GM12875 (cell line): ENCODE results near the gene UBE4A.

ENCODE experiments used
- H3K4me3 ChIP-seq: one replicate; pipeline ENCODE4 v1.5.1; 2011; ENCODE audit warnings: low read depth, low read length, control low read depth
- TF ChIP-seq, protein P1 (sequence below): IDR thresholded peaks from 2 replicates; pipeline ENCODE4 v1.5.1; 2011; ENCODE audit warnings: low read depth, mild to moderate bottlenecking, control low read depth, inconsistent platforms, low read length, moderate library complexity, borderline replicate concordance; ENCODE audit not compliant: insufficient read depth

Gene UBE4A

DNA sequence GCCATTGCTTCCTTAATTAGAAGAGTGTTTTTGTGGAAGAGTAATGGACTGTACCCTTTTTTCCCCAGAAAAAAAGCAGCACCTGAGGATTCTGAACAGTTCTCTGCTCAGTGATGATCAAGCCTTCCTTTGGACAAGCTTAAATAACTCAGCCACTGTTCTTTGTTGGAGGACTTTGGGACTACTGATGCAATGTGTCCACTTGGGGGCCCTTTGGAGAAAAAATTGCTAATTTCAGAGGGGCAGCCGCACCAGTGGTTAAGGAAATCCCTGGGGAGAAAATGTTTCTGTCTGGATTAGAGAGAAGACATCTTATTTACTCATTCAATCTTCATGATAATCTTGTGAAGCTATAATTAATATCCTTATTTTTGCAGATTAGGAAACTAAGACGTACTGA, 71.6 kb downstream of the UBE4A start:
- TF ChIP-seq, protein P1, sequence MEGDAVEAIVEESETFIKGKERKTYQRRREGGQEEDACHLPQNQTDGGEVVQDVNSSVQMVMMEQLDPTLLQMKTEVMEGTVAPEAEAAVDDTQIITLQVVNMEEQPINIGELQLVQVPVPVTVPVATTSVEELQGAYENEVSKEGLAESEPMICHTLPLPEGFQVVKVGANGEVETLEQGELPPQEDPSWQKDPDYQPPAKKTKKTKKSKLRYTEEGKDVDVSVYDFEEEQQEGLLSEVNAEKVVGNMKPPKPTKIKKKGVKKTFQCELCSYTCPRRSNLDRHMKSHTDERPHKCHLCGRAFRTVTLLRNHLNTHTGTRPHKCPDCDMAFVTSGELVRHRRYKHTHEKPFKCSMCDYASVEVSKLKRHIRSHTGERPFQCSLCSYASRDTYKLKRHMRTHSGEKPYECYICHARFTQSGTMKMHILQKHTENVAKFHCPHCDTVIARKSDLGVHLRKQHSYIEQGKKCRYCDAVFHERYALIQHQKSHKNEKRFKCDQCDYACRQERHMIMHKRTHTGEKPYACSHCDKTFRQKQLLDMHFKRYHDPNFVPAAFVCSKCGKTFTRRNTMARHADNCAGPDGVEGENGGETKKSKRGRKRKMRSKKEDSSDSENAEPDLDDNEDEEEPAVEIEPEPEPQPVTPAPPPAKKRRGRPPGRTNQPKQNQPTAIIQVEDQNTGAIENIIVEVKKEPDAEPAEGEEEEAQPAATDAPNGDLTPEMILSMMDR = no peak
- H3K4me3 ChIP-seq = no peak overlapping the region

DNA sequence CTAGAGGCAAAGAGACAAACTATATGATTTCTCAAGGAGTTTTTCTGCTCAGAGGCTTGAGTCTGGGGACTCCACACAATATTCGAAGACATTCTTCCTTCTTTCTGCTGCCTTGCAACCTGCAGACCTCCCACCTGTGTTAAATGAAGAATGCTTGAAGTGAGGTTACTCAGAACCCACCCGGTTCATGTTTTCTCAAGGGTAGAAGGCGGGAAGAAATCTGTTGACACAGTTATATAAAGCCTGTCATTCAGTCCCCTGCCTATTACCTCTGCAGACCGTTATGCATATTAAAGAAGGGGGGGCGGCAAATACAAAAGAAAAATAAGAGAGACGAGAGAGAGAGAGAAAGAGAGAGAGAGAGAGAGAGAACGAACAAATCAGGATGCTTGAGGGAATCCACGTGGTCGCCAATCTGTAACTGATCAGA, 74.7 kb downstream of the UBE4A start:
- TF ChIP-seq, protein P1 = no peak
- peak overlapping the region; percentile 93 for H3K4me3 ChIP-seq

DNA sequence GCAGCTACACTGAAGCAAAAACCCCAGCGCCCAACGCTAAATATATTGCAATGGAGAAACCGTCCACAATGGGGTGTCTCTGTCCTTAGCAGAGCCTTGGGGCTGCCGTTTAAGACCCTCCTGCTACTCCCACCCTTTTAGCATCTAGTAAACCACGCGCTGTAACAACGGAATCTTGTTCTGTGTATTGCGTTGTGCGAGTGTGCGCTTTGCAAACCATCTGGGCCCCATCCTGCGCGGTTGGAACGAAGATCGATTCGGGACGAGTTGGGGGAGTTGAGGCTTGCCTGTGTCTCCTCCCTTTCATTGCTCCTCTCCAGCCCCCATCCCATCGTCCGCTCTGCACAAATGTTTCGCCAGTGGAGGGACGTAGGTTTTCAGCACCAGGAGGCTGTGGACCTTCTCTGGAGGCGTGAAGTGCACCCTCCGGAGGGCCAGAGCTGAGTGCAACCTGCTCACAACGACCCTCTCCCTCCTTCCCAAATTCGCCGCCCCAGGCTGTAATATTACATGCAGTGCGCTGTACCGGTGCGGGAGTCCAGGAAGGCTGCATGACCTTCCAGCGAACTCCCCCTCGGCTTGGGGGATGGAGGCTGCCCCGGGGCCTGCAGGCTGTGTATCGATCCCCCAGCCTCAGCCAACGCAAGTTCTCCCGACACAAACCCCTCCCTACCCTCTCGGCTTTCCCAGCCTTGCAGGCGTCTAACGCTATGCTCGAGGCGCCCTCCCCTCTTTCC, 75.3 kb downstream of the UBE4A start:
- TF ChIP-seq, protein P1 = no peak
- peak overlapping the region; percentile 93 for H3K4me3 ChIP-seq

DNA sequence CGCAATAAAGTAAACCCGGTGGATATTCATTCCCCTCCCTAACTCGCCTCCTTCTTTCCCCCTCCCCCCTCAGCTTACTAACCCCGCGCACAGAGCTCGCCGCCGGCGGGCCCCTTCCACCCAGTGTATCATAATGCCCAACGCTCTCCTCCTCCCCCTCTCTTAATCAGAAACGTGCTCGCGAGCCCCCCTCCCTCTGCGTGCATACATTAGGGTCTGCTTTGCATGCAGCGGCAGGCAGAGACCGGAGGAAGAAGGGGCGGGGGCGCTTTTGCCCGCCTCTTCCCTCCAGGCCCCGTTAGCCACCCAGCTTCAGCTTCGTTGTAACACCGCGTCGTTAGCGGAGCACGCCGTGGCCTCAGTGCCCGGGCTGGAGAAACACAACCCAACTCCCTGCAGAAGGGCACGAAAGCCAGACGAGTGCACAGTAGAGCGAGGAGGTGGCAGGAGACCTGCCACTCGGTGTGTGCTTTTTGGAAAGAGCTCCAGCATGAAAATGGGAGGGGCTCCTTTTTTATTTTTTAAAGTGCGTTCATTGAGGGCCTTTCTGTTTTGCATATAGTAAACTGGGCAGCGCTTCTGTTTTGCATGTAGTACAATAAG, 76.0 kb downstream of the UBE4A start:
- TF ChIP-seq, protein P1 = no peak
- peak overlapping the region; percentile 93 for H3K4me3 ChIP-seq

DNA sequence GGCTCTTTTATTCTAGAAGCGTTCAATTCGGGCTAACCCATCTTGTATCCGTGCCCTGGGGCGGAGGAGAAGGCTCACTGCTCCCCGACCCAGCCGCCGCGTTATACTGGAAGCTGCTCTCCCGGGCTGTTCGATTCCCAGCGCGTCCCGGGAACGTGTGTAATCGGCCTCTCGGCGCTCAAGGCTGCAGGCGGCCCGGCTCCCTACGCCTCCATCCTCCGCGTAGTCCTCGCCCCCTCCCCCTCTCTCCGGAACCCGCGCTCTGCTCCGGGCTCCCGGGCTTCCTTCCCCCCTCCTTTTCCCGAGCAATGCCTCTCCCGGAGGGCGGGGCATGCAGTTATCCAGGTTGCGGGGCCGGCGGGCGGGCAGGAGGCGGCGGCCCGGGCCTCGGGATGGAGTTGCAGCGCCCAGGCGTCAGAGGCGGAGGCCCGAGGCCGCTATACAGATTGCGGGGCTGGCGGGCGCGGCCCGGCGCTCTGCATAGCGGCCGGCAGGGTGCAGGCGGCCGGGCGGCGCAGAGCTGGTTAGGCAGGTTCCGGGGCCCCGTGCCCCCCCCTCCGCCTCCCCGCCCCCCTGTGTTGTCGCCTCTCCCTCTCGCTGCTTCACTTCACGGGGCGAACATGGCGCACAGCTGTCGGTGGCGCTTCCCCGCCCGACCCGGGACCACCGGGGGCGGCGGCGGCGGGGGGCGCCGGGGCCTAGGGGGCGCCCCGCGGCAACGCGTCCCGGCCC, 76.7 kb downstream of the UBE4A start, which contains the start of gene KMT2A:
TSS of gene KMT2A (plus strand) at position 600 of the 732 bp plus-strand sequence. CDS start at position 621, 21 bp downstream.
- TF ChIP-seq, protein P1 = no peak

DNA sequence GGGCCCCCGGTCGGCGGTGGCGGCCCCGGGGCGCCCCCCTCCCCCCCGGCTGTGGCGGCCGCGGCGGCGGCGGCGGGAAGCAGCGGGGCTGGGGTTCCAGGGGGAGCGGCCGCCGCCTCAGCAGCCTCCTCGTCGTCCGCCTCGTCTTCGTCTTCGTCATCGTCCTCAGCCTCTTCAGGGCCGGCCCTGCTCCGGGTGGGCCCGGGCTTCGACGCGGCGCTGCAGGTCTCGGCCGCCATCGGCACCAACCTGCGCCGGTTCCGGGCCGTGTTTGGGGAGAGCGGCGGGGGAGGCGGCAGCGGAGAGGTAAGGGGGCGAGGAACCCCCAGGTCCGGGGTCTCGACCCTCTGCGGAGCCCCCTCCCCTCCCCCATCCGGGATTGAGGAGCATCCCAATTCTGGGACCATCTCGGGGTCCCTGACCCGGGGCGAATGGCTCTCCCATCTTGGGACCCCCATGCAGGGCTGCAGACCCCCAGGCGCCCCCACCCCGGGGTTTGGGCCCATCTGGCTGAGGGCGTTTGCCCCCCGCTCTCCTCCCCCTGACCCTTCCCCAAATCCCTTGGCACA, 77.3 kb downstream of the UBE4A start:
- H3K4me3 ChIP-seq = peak overlapping the region; percentile 93
- TF ChIP-seq, protein P1 = no peak

More for the DNA sequence above, 76.7 kb downstream of the UBE4A start, which contains the start of gene KMT2A:
- peak within 1 kb of the TSS; percentile 93 for H3K4me3 ChIP-seq
